HUES6 (cell line): Measurements from ENCODE around the gene EXT2.

ENCODE experiments used
- H3K27ac ChIP-seq: 2 replicates; pipeline ENCODE4 v1.7.0; 2013; ENCODE audit warnings: low read depth, mild to moderate bottlenecking, low read length, inconsistent platforms
- H3K27me3 ChIP-seq: 2 replicates; pipeline ENCODE4 v1.6.1; 2013; ENCODE audit warnings: low read length; ENCODE audit not compliant: control insufficient read depth, insufficient read depth
- H3K36me3 ChIP-seq: 2 replicates; pipeline ENCODE4 v1.6.1; 2013; ENCODE audit warnings: low read length; ENCODE audit not compliant: control insufficient read depth, insufficient read depth
- H3K4me1 ChIP-seq: 2 replicates; pipeline ENCODE4 v1.6.1; 2013; ENCODE audit warnings: low read length; ENCODE audit not compliant: control insufficient read depth, insufficient read depth
- H3K4me3 ChIP-seq: 2 replicates; pipeline ENCODE4 v1.5.1; 2013; ENCODE audit warnings: low read depth, low read length
- H3K9ac ChIP-seq: one replicate; pipeline ENCODE4 v1.6.1; 2013; ENCODE audit warnings: mild to moderate bottlenecking, low read length
- H3K9me3 ChIP-seq: 2 replicates; pipeline ENCODE4 v1.6.1; 2013; ENCODE audit warnings: low read depth, low read length; ENCODE audit not compliant: control insufficient read depth, insufficient read depth

The EXT2 gene

GRCh38 chr11:44085330-44085729 is 10.1 kb upstream of the EXT2 start:
- no peak overlapping the region for H3K27ac ChIP-seq

GRCh38 chr11:44088377-44088776 is 7.1 kb upstream of the EXT2 start:
- H3K9me3 ChIP-seq = peaks cover 20% of the 10 kb centered on the region
- no peaks in the 10 kb centered on the region for H3K4me1 ChIP-seq
- no peak overlapping the region for H3K9ac ChIP-seq
- no peaks in the 10 kb centered on the region; the same call in 1 of the 2 replicates for H3K27me3 ChIP-seq
- no peak overlapping the region for H3K27ac ChIP-seq
- no peak overlapping the region for H3K4me3 ChIP-seq
- no peaks in the 10 kb centered on the region for H3K36me3 ChIP-seq

More at GRCh38 chr11:44085330-44085729, 10.1 kb upstream of the EXT2 start:
- Histone ChIP-seq H3K4me3 (no peak overlapping the region), H3K27me3 (no peaks in the 10 kb centered on the region), H3K36me3 (no peaks in the 10 kb centered on the region), H3K4me1 (no peaks in the 10 kb centered on the region), H3K9me3 (peaks cover 20% of the 10 kb centered on the region), H3K9ac (no peak overlapping the region)

- no peak overlapping the region for H3K27ac ChIP-seq
Measured at GRCh38 chr11:44088871-44089270, 6.6 kb upstream of the EXT2 start.

GRCh38 chr11:44090539-44090938 is 4.9 kb upstream of the EXT2 start:
- Histone ChIP-seq H3K27ac (no peak overlapping the region), H3K36me3 (no peaks in the 10 kb centered on the region), H3K4me3 (no peak overlapping the region), H3K9me3 (peaks cover 15% of the 10 kb centered on the region), H3K9ac (no peak overlapping the region), H3K27me3 (no peaks in the 10 kb centered on the region; the same call in 1 of the 2 replicates), H3K4me1 (no peaks in the 10 kb centered on the region)

More at GRCh38 chr11:44088871-44089270, 6.6 kb upstream of the EXT2 start:
- Histone ChIP-seq H3K9me3 (peaks cover 20% of the 10 kb centered on the region), H3K27me3 (no peaks in the 10 kb centered on the region; the same call in 1 of the 2 replicates), H3K36me3 (no peaks in the 10 kb centered on the region), H3K4me1 (no peaks in the 10 kb centered on the region), H3K4me3 (no peak overlapping the region), H3K9ac (no peak overlapping the region)

- H3K27me3 ChIP-seq = no peaks in the 10 kb centered on the region; the same call in 1 of the 2 replicates
- H3K9me3 ChIP-seq = peaks cover 4% of the 10 kb centered on the region; the same call in 1 of the 2 replicates
- no peaks in the 10 kb centered on the region for H3K36me3 ChIP-seq
- H3K4me1 ChIP-seq = peaks cover 4% of the 10 kb centered on the region; the same call in 1 of the 2 replicates
- no peak overlapping the region for H3K27ac ChIP-seq
- no peak overlapping the region for H3K9ac ChIP-seq
- H3K4me3 ChIP-seq = no peak overlapping the region
Measured at GRCh38 chr11:44094260-44094868, 1.1 kb upstream of the EXT2 start.

GRCh38 chr11:44096360-44097185 is 1.1 kb downstream of the EXT2 start:
- Histone ChIP-seq H3K27ac (no peak overlapping the region), H3K4me1 (peaks cover 4% of the 10 kb centered on the region; the same call in 1 of the 2 replicates), H3K36me3 (no peaks in the 10 kb centered on the region), H3K9me3 (no peaks in the 10 kb centered on the region), H3K27me3 (no peaks in the 10 kb centered on the region; the same call in 1 of the 2 replicates), H3K4me3 (peak overlapping the region; percentile 95), H3K9ac (no peak overlapping the region)

GRCh38 chr11:44097821-44098220 is 2.3 kb downstream of the EXT2 start:
- no peaks in the 10 kb centered on the region for H3K36me3 ChIP-seq
- H3K4me3 ChIP-seq = no peak overlapping the region
- no peaks in the 10 kb centered on the region for H3K9me3 ChIP-seq
- H3K27ac ChIP-seq = no peak overlapping the region
- no peaks in the 10 kb centered on the region; the same call in 1 of the 2 replicates for H3K27me3 ChIP-seq
- peaks cover 4% of the 10 kb centered on the region; the same call in 1 of the 2 replicates for H3K4me1 ChIP-seq
- H3K9ac ChIP-seq = no peak overlapping the region

GRCh38 chr11:44101098-44101497 is 5.6 kb downstream of the EXT2 start:
- H3K4me3 ChIP-seq = no peak overlapping the region
- H3K36me3 ChIP-seq = no peaks in the 10 kb centered on the region
- H3K27me3 ChIP-seq = no peaks in the 10 kb centered on the region
- H3K4me1 ChIP-seq = peaks cover 4% of the 10 kb centered on the region; the same call in 1 of the 2 replicates
- H3K9ac ChIP-seq = no peak overlapping the region
- H3K9me3 ChIP-seq = no peaks in the 10 kb centered on the region
- no peak overlapping the region for H3K27ac ChIP-seq

GRCh38 chr11:44104481-44105294 is 9.2 kb downstream of the EXT2 start:
- no peak overlapping the region for H3K9ac ChIP-seq
- H3K4me1 ChIP-seq = no peaks in the 10 kb centered on the region
- H3K4me3 ChIP-seq = no peak overlapping the region
- no peaks in the 10 kb centered on the region for H3K9me3 ChIP-seq
- no peak overlapping the region for H3K27ac ChIP-seq
- H3K27me3 ChIP-seq = no peaks in the 10 kb centered on the region
- H3K36me3 ChIP-seq = peaks cover 8% of the 10 kb centered on the region

GRCh38 chr11:44108260-44108659 is 12.8 kb downstream of the EXT2 start:
- no peaks in the 10 kb centered on the region for H3K4me1 ChIP-seq
- no peak overlapping the region for H3K9ac ChIP-seq
- H3K4me3 ChIP-seq = no peak overlapping the region
- no peaks in the 10 kb centered on the region for H3K27me3 ChIP-seq
- no peaks in the 10 kb centered on the region for H3K9me3 ChIP-seq
- H3K27ac ChIP-seq = no peak overlapping the region
- H3K36me3 ChIP-seq = peaks cover 8% of the 10 kb centered on the region
